ENCODE measurements around the gene USP3.

Gene USP3

GRCh38 chr15:63605036-63605435, 100.6 kb downstream of the USP3 start:
- Histone ChIP-seq H2AFZ (ENCODE audit: low read depth, low read length) (no peak overlapping the region), H3K4me1 (ENCODE audit: insufficient read depth, low read length) (peaks cover 19% of the 10 kb centered on the region)

GRCh38 chr15:63605816-63606215, 101.4 kb downstream of the USP3 start:
- no peaks in the 10 kb centered on the region for H3K79me2 ChIP-seq (ENCODE audit: insufficient read depth, low read length)
- H3K4me2 ChIP-seq (ENCODE audit: insufficient read depth, low read length): no peak overlapping the region
- peaks cover 5% of the 10 kb centered on the region; the same call in 1 of the 2 replicates for H4K20me1 ChIP-seq (ENCODE audit: insufficient read depth, low read length)
- H3K9me3 ChIP-seq (ENCODE audit: insufficient read depth, low read length, severe bottlenecking): no peaks in the 10 kb centered on the region
- H3K27ac ChIP-seq (ENCODE audit: low read length): no peak overlapping the region
- no peaks in the 10 kb centered on the region for H3K27me3 ChIP-seq (ENCODE audit: insufficient read depth, low read length, poor library complexity)
- TF ChIP-seq CTCF (IDR thresholded peaks at IDR 0.05; ENCODE audit: borderline replicate concordance, extremely low read depth, low read length, poor library complexity, severe bottlenecking) (no peak), EZH2 (IDR thresholded peaks at IDR 0.05; ENCODE audit: borderline replicate concordance, low read depth, low read length, severe bottlenecking) (no peak)
- DNase-seq (no peak), ATAC-seq (ENCODE audit: insufficient read depth, low read depth) (no peak)
- no peak overlapping the region for H3K4me3 ChIP-seq (ENCODE audit: low read depth in 1 of 2, low read length in 2 of 2)
- peaks cover 12% of the 10 kb centered on the region for H3K4me1 ChIP-seq (ENCODE audit: insufficient read depth, low read length)
- H3K9ac ChIP-seq (ENCODE audit: low read depth, low read length): no peak overlapping the region
- H3K36me3 ChIP-seq (ENCODE audit: insufficient read depth, low read length): peaks cover 25% of the 10 kb centered on the region
- H2AFZ ChIP-seq (ENCODE audit: low read depth, low read length): no peak overlapping the region

More at GRCh38 chr15:63605036-63605435, 100.6 kb downstream of the USP3 start:
- Histone ChIP-seq H3K9ac (ENCODE audit: low read depth, low read length) (no peak overlapping the region), H3K4me2 (ENCODE audit: insufficient read depth, low read length) (no peak overlapping the region), H3K27me3 (ENCODE audit: insufficient read depth, low read length, poor library complexity) (no peaks in the 10 kb centered on the region), H3K27ac (ENCODE audit: low read length) (no peak overlapping the region), H3K4me3 (ENCODE audit: low read depth in 1 of 2, low read length in 2 of 2) (no peak overlapping the region), H3K36me3 (ENCODE audit: insufficient read depth, low read length) (peaks cover 21% of the 10 kb centered on the region), H3K9me3 (ENCODE audit: insufficient read depth, low read length, severe bottlenecking) (no peaks in the 10 kb centered on the region), H4K20me1 (ENCODE audit: insufficient read depth, low read length) (peaks cover 5% of the 10 kb centered on the region; the same call in 1 of the 2 replicates), H3K79me2 (ENCODE audit: insufficient read depth, low read length) (no peaks in the 10 kb centered on the region)
- TF ChIP-seq CTCF (IDR thresholded peaks at IDR 0.05; ENCODE audit: borderline replicate concordance, extremely low read depth, low read length, poor library complexity, severe bottlenecking) (no peak), EZH2 (IDR thresholded peaks at IDR 0.05; ENCODE audit: borderline replicate concordance, low read depth, low read length, severe bottlenecking) (no peak)
- DNase-seq (no peak), ATAC-seq (ENCODE audit: insufficient read depth, low read depth) (no peak)

- H3K4me1 ChIP-seq (ENCODE audit: insufficient read depth, low read length): peaks cover 8% of the 10 kb centered on the region
- no peak overlapping the region for H3K4me3 ChIP-seq (ENCODE audit: low read depth in 1 of 2, low read length in 2 of 2)
- H3K27me3 ChIP-seq (ENCODE audit: insufficient read depth, low read length, poor library complexity): no peaks in the 10 kb centered on the region
- peaks cover 5% of the 10 kb centered on the region; the same call in 1 of the 2 replicates for H4K20me1 ChIP-seq (ENCODE audit: insufficient read depth, low read length)
- no peaks in the 10 kb centered on the region for H3K79me2 ChIP-seq (ENCODE audit: insufficient read depth, low read length)
- no peak overlapping the region for H3K27ac ChIP-seq (ENCODE audit: low read length)
- ATAC-seq (ENCODE audit: insufficient read depth, low read depth): no peak
- DNase-seq: no peak
- H2AFZ ChIP-seq (ENCODE audit: low read depth, low read length): no peak overlapping the region
- no peaks in the 10 kb centered on the region for H3K9me3 ChIP-seq (ENCODE audit: insufficient read depth, low read length, severe bottlenecking)
- no peak overlapping the region for H3K4me2 ChIP-seq (ENCODE audit: insufficient read depth, low read length)
- H3K9ac ChIP-seq (ENCODE audit: low read depth, low read length): no peak overlapping the region
- TF ChIP-seq CTCF (IDR thresholded peaks at IDR 0.05; ENCODE audit: borderline replicate concordance, extremely low read depth, low read length, poor library complexity, severe bottlenecking) (no peak), EZH2 (IDR thresholded peaks at IDR 0.05; ENCODE audit: borderline replicate concordance, low read depth, low read length, severe bottlenecking) (no peak)
- H3K36me3 ChIP-seq (ENCODE audit: insufficient read depth, low read length): peaks cover 26% of the 10 kb centered on the region
These were observed 101.9 kb downstream of the USP3 start for GRCh38 chr15:63606308-63606707.

GRCh38 chr15:63608989-63609388, 104.6 kb downstream of the USP3 start:
- H3K9me3 ChIP-seq (ENCODE audit: insufficient read depth, low read length, severe bottlenecking): no peaks in the 10 kb centered on the region
- H3K4me2 ChIP-seq (ENCODE audit: insufficient read depth, low read length): no peak overlapping the region
- peaks cover 2% of the 10 kb centered on the region; the same call in 1 of the 2 replicates for H4K20me1 ChIP-seq (ENCODE audit: insufficient read depth, low read length)
- H3K79me2 ChIP-seq (ENCODE audit: insufficient read depth, low read length): no peaks in the 10 kb centered on the region
- ATAC-seq (ENCODE audit: insufficient read depth, low read depth): no peak
- H2AFZ ChIP-seq (ENCODE audit: low read depth, low read length): no peak overlapping the region
- peaks cover 32% of the 10 kb centered on the region for H3K36me3 ChIP-seq (ENCODE audit: insufficient read depth, low read length)
- TF ChIP-seq EZH2 (IDR thresholded peaks at IDR 0.05; ENCODE audit: borderline replicate concordance, low read depth, low read length, severe bottlenecking): no peak
- no peak for TF ChIP-seq CTCF (IDR thresholded peaks at IDR 0.05; ENCODE audit: borderline replicate concordance, extremely low read depth, low read length, poor library complexity, severe bottlenecking)
- DNase-seq: no peak
- no peak overlapping the region for H3K27ac ChIP-seq (ENCODE audit: low read length)
- no peaks in the 10 kb centered on the region for H3K4me1 ChIP-seq (ENCODE audit: insufficient read depth, low read length)
- no peak overlapping the region for H3K4me3 ChIP-seq (ENCODE audit: low read depth in 1 of 2, low read length in 2 of 2)
- H3K27me3 ChIP-seq (ENCODE audit: insufficient read depth, low read length, poor library complexity): no peaks in the 10 kb centered on the region
- no peak overlapping the region for H3K9ac ChIP-seq (ENCODE audit: low read depth, low read length)

Measured in DND-41 (cell line).